Daoy (cell line): ENCODE results near the gene IQCM. TPM values are rescaled to one million over a fixed set of nuclear protein-coding genes. Genes with fewer than 3 reads are reported as not detected.
"Not testable (repeated sequence)": the region's sequence is repeated elsewhere in the genome, so short reads cannot be mapped to it uniquely, and the experiment has no call there.

Experiments used
- DNase-seq: peaks from one replicate; pipeline ENCODE4 v3.0.0-alpha.2; 2015; ENCODE audit warnings: low read depth
- total RNA-seq: library from RNA; depleted of rRNA; stranded (reverse); fragments of >200 nt; shearing (Covaris generic); gene quantifications from 2 replicates; pipeline ENCODE4 v1.2.3, GENCODE V29; 2014

The IQCM gene
- total RNA-seq, 1 experiment from 2014 or later, result not detected

GRCh38 chr4:149468669-149469068, 347.0 kb downstream of the IQCM start:
- not testable (repeated sequence) for DNase-seq

- DNase-seq, result no peak
Measured at GRCh38 chr4:149466446-149466845, 349.2 kb downstream of the IQCM start.

- no peak for DNase-seq
Measured at GRCh38 chr4:149465955-149466354, 349.7 kb downstream of the IQCM start.

- no peak for DNase-seq
Measured at GRCh38 chr4:149443537-149443936, 372.1 kb downstream of the IQCM start.

- DNase-seq, result no peak
Measured at GRCh38 chr4:149441338-149441737, 374.3 kb downstream of the IQCM start.

- no peak for DNase-seq
Measured at GRCh38 chr4:149426461-149426860, 389.2 kb downstream of the IQCM start.

GRCh38 chr4:149409555-149409962, 406.1 kb downstream of the IQCM start:
- DNase-seq, result no peak

- DNase-seq, result peak; percentile 1
Measured at GRCh38 chr4:149409146-149409545, 406.5 kb downstream of the IQCM start.

- no peak for DNase-seq
Measured at GRCh38 chr4:149404143-149404542, 411.5 kb downstream of the IQCM start.

- no peak for DNase-seq
Measured at GRCh38 chr4:149403081-149403480, 412.6 kb downstream of the IQCM start.

- no peak for DNase-seq
Measured at GRCh38 chr4:149398993-149399392, 416.6 kb downstream of the IQCM start.

- no peak for DNase-seq
Measured at GRCh38 chr4:149370785-149371420, 444.7 kb downstream of the IQCM start.

- DNase-seq, result no peak
Measured at GRCh38 chr4:149370002-149370401, 445.6 kb downstream of the IQCM start.

- no peak for DNase-seq
Measured at GRCh38 chr4:149353241-149353640, 462.4 kb downstream of the IQCM start.

GRCh38 chr4:149349541-149349940, 466.1 kb downstream of the IQCM start:
- no peak for DNase-seq

GRCh38 chr4:149347139-149347538, 468.5 kb downstream of the IQCM start:
- no peak for DNase-seq

- no peak for DNase-seq
Measured at GRCh38 chr4:149345424-149345823, 470.2 kb downstream of the IQCM start.

GRCh38 chr4:149344436-149344835, 471.2 kb downstream of the IQCM start:
- no peak for DNase-seq

GRCh38 chr4:149343614-149344013, 472.0 kb downstream of the IQCM start:
- no peak for DNase-seq

- DNase-seq, result not testable (repeated sequence)
Measured at GRCh38 chr4:149341117-149341516, 474.5 kb downstream of the IQCM start.

- DNase-seq, result no peak
Measured at GRCh38 chr4:149328161-149328560, 487.5 kb downstream of the IQCM start.

- DNase-seq, result no peak
Measured at GRCh38 chr4:149322203-149322602, 493.4 kb downstream of the IQCM start.

- DNase-seq, result no peak
Measured at GRCh38 chr4:149321438-149321837, 494.2 kb downstream of the IQCM start.

- DNase-seq, result no peak
Measured at GRCh38 chr4:149311076-149311475, 504.6 kb downstream of the IQCM start.
